ENCODE measurements around the gene USP34. TPM values are rescaled to one million over a fixed set of nuclear protein-coding genes. Genes with fewer than 3 reads are reported as not detected.

Gene USP34
- total RNA-seq, 1 donor from 2014 or later = 108 TPM

DNA sequence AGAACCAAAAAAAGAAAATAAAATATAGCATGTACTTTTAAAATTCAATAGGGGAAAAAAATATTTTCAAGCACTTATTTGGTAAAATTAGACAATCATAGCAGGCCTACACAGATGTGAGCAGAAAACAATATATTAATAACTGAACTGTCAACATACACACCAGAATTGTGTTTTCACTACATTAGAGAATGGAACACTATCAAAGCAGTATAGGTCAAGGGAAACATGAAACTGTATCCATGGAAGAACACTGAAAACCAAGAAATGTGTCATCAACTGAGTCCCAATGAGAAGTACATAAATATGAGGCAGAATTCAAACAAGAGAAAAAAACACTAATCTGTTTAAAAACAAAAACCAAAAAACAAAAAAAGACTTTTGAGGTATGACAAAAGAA lies 132.4 kb downstream of the USP34 start:
- H3K36me3 ChIP-seq = peaks cover 79% of the 10 kb centered on the region
- H3K27ac ChIP-seq = no peak overlapping the region
- no peak overlapping the region for H3K4me3 ChIP-seq
- H3K9me3 ChIP-seq = no peaks in the 10 kb centered on the region
- TF ChIP-seq, protein P1, sequence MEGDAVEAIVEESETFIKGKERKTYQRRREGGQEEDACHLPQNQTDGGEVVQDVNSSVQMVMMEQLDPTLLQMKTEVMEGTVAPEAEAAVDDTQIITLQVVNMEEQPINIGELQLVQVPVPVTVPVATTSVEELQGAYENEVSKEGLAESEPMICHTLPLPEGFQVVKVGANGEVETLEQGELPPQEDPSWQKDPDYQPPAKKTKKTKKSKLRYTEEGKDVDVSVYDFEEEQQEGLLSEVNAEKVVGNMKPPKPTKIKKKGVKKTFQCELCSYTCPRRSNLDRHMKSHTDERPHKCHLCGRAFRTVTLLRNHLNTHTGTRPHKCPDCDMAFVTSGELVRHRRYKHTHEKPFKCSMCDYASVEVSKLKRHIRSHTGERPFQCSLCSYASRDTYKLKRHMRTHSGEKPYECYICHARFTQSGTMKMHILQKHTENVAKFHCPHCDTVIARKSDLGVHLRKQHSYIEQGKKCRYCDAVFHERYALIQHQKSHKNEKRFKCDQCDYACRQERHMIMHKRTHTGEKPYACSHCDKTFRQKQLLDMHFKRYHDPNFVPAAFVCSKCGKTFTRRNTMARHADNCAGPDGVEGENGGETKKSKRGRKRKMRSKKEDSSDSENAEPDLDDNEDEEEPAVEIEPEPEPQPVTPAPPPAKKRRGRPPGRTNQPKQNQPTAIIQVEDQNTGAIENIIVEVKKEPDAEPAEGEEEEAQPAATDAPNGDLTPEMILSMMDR (IDR thresholded peaks at IDR 0.05) = no peak
- no peak for DNase-seq
- H3K4me1 ChIP-seq = no peaks in the 10 kb centered on the region
- ATAC-seq = no peak
- no peaks in the 10 kb centered on the region for H3K27me3 ChIP-seq (ENCODE audit: low read depth)
- intact Hi-C loops (cut with DNase I) = no loop called here

DNA sequence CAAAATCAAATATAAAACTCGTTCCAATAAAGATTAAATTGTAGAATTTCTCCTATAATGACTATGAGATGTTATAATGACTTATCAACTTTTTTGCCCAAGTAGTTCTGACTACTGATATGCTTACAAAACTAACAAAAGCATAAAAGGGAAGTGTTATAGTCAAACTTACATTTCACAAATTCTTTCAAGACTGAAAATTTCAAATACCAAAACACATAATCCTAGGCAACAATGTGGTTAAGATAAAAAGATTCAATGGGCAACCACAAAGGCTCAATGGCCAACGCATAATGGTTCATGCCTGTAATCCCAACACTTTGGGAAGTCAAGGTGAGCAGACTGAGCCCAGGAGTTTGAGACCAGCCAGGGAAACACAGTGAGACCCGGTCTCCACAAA lies 135.7 kb downstream of the USP34 start:
- Histone ChIP-seq H3K4me3 (no peak overlapping the region), H3K4me1 (no peaks in the 10 kb centered on the region), H3K9me3 (no peaks in the 10 kb centered on the region), H3K36me3 (peaks cover 82% of the 10 kb centered on the region), H3K27ac (no peak overlapping the region), H3K27me3 (ENCODE audit: low read depth) (no peaks in the 10 kb centered on the region)
- DNase-seq (no peak), ATAC-seq (no peak)
- TF ChIP-seq, protein P1 (IDR thresholded peaks at IDR 0.05) = no peak
- intact Hi-C loops (cut with DNase I) = no loop called here

DNA sequence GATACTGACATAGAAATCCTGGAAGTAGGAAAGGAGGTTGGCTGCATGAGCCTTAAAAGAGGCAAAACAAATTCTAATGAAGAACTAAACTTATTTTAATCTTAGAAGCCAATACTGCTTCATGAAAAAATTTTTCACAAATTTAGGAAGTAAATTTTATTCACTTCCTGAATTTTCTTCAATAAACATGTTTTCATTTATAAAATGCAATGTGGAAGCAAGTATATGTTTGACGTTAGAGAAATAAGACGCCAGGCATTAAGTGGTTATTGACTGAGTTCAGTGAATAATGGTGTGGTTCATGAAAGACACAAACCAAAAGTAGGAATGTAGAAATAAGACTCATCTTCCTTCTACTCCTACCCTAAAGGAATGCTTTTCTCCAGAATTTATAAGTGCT lies 136.4 kb downstream of the USP34 start:
- no peak for DNase-seq

DNA sequence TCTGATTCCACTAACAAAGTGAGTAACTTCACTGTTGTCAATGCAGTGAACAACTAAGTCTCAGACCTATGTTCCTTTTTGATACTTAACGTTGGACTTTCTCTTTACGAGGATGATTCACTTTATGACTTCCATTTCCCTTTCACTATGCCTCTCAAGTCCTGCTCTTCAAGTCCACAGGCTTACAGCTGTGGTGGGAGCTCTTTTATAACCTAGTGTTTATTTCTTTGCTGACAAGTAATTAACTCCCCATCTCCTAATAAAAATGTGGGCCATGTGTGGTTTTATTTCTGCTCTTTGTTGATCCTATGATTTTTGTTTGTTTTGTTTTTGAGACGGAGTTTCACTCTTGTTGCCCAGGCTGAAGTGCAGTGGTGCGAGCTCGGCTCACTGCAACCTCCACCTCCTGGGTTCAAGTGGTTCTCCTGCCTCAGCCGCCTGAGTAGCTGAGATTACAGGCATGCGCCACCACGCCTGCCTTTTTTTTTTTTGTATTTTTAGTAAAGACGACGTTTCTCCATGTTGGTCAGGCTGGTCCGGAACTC lies 142.1 kb downstream of the USP34 start:
- no peaks in the 10 kb centered on the region for H3K27me3 ChIP-seq (ENCODE audit: low read depth)
- peak overlapping the region; percentile 19 for H3K27ac ChIP-seq
- DNase-seq (peak; percentile 58), ATAC-seq (peak; percentile 63 to 76)
- no peak overlapping the region for H3K4me3 ChIP-seq
- H3K9me3 ChIP-seq = no peaks in the 10 kb centered on the region
- TF ChIP-seq, protein P1 (IDR thresholded peaks at IDR 0.05) = no peak
- H3K4me1 ChIP-seq = no peaks in the 10 kb centered on the region
- peaks cover 56% of the 10 kb centered on the region for H3K36me3 ChIP-seq
- intact Hi-C loops (cut with DNase I) = no loop called here

More for the DNA sequence above, 136.4 kb downstream of the USP34 start:
- H3K4me3 ChIP-seq = no peak overlapping the region
- no peaks in the 10 kb centered on the region for H3K9me3 ChIP-seq
- no peak overlapping the region for H3K27ac ChIP-seq
- TF ChIP-seq, protein P1 (IDR thresholded peaks at IDR 0.05) = no peak
- intact Hi-C loops (cut with DNase I) = no loop called here
- H3K36me3 ChIP-seq = peaks cover 83% of the 10 kb centered on the region
- no peak for ATAC-seq
- no peaks in the 10 kb centered on the region for H3K27me3 ChIP-seq (ENCODE audit: low read depth)
- H3K4me1 ChIP-seq = no peaks in the 10 kb centered on the region

DNA sequence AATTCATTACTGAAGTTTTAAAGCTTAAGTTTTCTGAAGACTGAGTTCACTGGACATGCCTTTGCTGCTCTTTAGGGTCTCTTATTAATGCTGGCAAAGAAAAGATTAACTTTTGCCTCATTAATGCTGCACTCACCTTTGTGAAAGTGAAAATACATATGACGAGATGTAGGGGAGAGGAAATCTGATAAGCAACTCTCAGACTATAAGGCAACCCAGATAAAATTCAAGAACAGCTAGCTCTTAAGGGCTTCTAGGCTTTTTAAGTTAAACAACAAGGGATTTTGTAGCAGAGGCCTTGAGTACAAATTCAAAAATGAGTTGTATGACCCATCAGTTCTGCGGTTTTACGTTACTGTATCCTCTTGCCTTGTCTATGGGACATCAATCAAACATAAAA lies 143.7 kb downstream of the USP34 start:
- no peaks in the 10 kb centered on the region for H3K9me3 ChIP-seq
- intact Hi-C loops (cut with DNase I) = no loop called here
- no peak overlapping the region for H3K4me3 ChIP-seq
- no peaks in the 10 kb centered on the region for H3K4me1 ChIP-seq
- ATAC-seq = peak in 1 of 2 donors; percentile 20
- H3K27me3 ChIP-seq (ENCODE audit: low read depth) = no peaks in the 10 kb centered on the region
- peaks cover 54% of the 10 kb centered on the region for H3K36me3 ChIP-seq
- TF ChIP-seq, protein P1 (IDR thresholded peaks at IDR 0.05) = no peak
- DNase-seq = no peak
- peak overlapping the region; percentile 20 for H3K27ac ChIP-seq

All from lower lobe of right lung (tissue), 2 donors.